Measurements from ENCODE around the gene KAT2B.

GRCh38 chr3:20023623-20024405 is 16.4 kb upstream of the KAT2B start:
- TF ChIP-seq SUZ12 (IDR thresholded peaks at IDR 0.05; ENCODE audit: extremely low read depth, insufficient read depth, insufficient read length), result no peak
- TF ChIP-seq YY1 (IDR thresholded peaks at IDR 0.05; ENCODE audit: insufficient read depth, insufficient read length), result no peak

Data from NT2/D1 (cell line).